Esophagus squamous epithelium (tissue), 5 donors: ENCODE results near the gene SPACDR. TPM values are rescaled to one million over a fixed set of nuclear protein-coding genes. Genes with fewer than 3 reads are reported as not detected.

Experiments used
- DNase-seq: peaks from one replicate; lab custom pipeline; 2025; lab: John Stamatoyannopoulos, UW
- H3K27ac ChIP-seq, 4 donors: fragments of 200-600 bp; sonication (generic); one replicate each; pipeline ENCODE4 v1.5.1; 2016 to 2019; ENCODE audit warnings: mild to moderate bottlenecking in 1 of 4
- H3K27me3 ChIP-seq, 4 donors: fragments of 200-600 bp; sonication (generic); 1 replicate in 3 of 4; 2 replicates in 1 of 4; pipeline versions ENCODE4 v1.5.1 to v1.6.0; 2017 to 2021; ENCODE audit warnings: antibody characterized with exemption in 1 of 4
- H3K36me3 ChIP-seq, 3 donors: fragments of 200-600 bp; sonication (generic); one replicate each; pipeline ENCODE4 v1.5.1; 2016 to 2019
- H3K4me1 ChIP-seq, 3 donors: fragments of 200-600 bp; sonication (generic); one replicate each; pipeline ENCODE4 v1.5.1; 2017 to 2019
- H3K4me3 ChIP-seq, 4 donors: fragments of 200-600 bp; sonication (generic); 1 replicate in 3 of 4; 2 replicates in 1 of 4; pipeline ENCODE4 v1.5.1; 2016 to 2019; ENCODE audit warnings: mild to moderate bottlenecking in 2 of 4, moderate library complexity in 1 of 4
- H3K9me3 ChIP-seq, 3 donors: fragments of 200-600 bp; sonication (generic); one replicate each; pipeline ENCODE4 v1.5.1; 2016 to 2019
- CTCF ChIP-seq, 6 experiments: fragments of 450-650 bp in 4 of 6; fragments of 200-600 bp in 2 of 6; sonication (generic) in 2 of 6; IDR thresholded peaks; one replicate each; pipeline ENCODE4 v1.5.1; 2016 to 2019; ENCODE audit warnings: antibody characterized with exemption in 6 of 6, mild to moderate bottlenecking in 4 of 6, moderate library complexity in 4 of 6
- POLR2A ChIP-seq, 4 donors: fragments of 450-650 bp; IDR thresholded peaks; one replicate each; pipeline ENCODE4 v1.6.1; 2017; ENCODE audit warnings: antibody characterized with exemption in 4 of 4, mild to moderate bottlenecking in 4 of 4, moderate library complexity in 3 of 4
- WGBS, 2 donors: methylation state at CpG; one replicate each; pipeline ENCODE4 v1.1.5; 2018; 5-methylcytosine and 5-hydroxymethylcytosine counted together
- intact Hi-C: fragments of 100-400 bp; cut with DNase I; formaldehyde crosslinking; loops from one replicate; pipeline ENCODE4 v1.15.0; 2022
- total RNA-seq, 4 donors: library from RNA; depleted of rRNA; stranded (reverse); fragments of >200 nt; gene quantifications; one replicate each; pipeline ENCODE4 v1.1.0, GENCODE V29; 2016
- donor health status: DM: yes; HTN: yes; CAD: no.

Gene SPACDR
- total RNA-seq, 4 donors from 2014 or later = not detected

GRCh38 chr7:100418930-100419659 is 45.0 kb downstream of the SPACDR start:
- H3K27me3 ChIP-seq = no peaks in the 10 kb centered on the region
- H3K9me3 ChIP-seq = no peaks in the 10 kb centered on the region
- 100% methylated on average over 1 of the region's 1 CpG for WGBS, 2 donors
- intact Hi-C loops = no loop called here
- peaks cover 0 to 4% (median 0%) of the 10 kb centered on the region in 3 donors for H3K36me3 ChIP-seq
- TF ChIP-seq CTCF (IDR thresholded peaks at IDR 0.05) (no peak), POLR2A (IDR thresholded peaks at IDR 0.05) (no peak)
- DNase-seq = no peak
- H3K4me1 ChIP-seq = no peaks in the 10 kb centered on the region
- no peak overlapping the region for H3K27ac ChIP-seq
- no peak overlapping the region for H3K4me3 ChIP-seq

GRCh38 chr7:100415448-100415847 is 48.6 kb downstream of the SPACDR start:
- 93 to 97% methylated on average over 5 of the region's 5 CpGs for WGBS, 2 donors
- DNase-seq = no peak
- H3K27me3 ChIP-seq = no peaks in the 10 kb centered on the region
- H3K4me1 ChIP-seq = no peaks in the 10 kb centered on the region
- intact Hi-C loops = no loop called here
- no peaks in the 10 kb centered on the region for H3K9me3 ChIP-seq
- H3K36me3 ChIP-seq = no peaks in the 10 kb centered on the region
- TF ChIP-seq CTCF (IDR thresholded peaks at IDR 0.05) = no peak
- no peak overlapping the region for H3K4me3 ChIP-seq
- H3K27ac ChIP-seq = no peak overlapping the region

- H3K27me3 ChIP-seq = no peaks in the 10 kb centered on the region
- 75 to 80% methylated on average over 1 of the region's 1 CpG for WGBS, 2 donors
- no peak for TF ChIP-seq CTCF (IDR thresholded peaks at IDR 0.05)
- H3K36me3 ChIP-seq = no peaks in the 10 kb centered on the region
- H3K9me3 ChIP-seq = no peaks in the 10 kb centered on the region
- no peak overlapping the region for H3K27ac ChIP-seq
- H3K4me1 ChIP-seq = no peaks in the 10 kb centered on the region
- DNase-seq = no peak
- intact Hi-C loops = no loop called here
- H3K4me3 ChIP-seq = no peak overlapping the region
Measured at GRCh38 chr7:100413889-100414288, 50.2 kb downstream of the SPACDR start.

GRCh38 chr7:100413346-100413745 is 50.7 kb downstream of the SPACDR start:
- Histone ChIP-seq H3K9me3 (no peaks in the 10 kb centered on the region), H3K4me3 (no peak overlapping the region), H3K36me3 (no peaks in the 10 kb centered on the region), H3K27me3 (no peaks in the 10 kb centered on the region), H3K27ac (no peak overlapping the region), H3K4me1 (no peaks in the 10 kb centered on the region)
- intact Hi-C loops = no loop called here
- no peak for DNase-seq
- TF ChIP-seq CTCF (IDR thresholded peaks at IDR 0.05) = no peak
- TF ChIP-seq POLR2A (IDR thresholded peaks at IDR 0.05) = no peak

GRCh38 chr7:100411101-100411500 is 53.0 kb downstream of the SPACDR start:
- no peak overlapping the region for H3K4me3 ChIP-seq
- WGBS, 2 donors = 89 to 91% methylated on average over 6 of the region's 6 CpGs
- no peaks in the 10 kb centered on the region for H3K27me3 ChIP-seq
- peaks cover 0 to 8% (median 0%) of the 10 kb centered on the region in 3 donors for H3K4me1 ChIP-seq
- no peaks in the 10 kb centered on the region for H3K36me3 ChIP-seq
- H3K9me3 ChIP-seq = no peaks in the 10 kb centered on the region
- intact Hi-C loops = no loop called here
- no peak for DNase-seq
- TF ChIP-seq CTCF (IDR thresholded peaks at IDR 0.05) = no peak
- TF ChIP-seq POLR2A (IDR thresholded peaks at IDR 0.05) = no peak
- no peak overlapping the region for H3K27ac ChIP-seq
